Heart left ventricle (tissue), 16 donors: ENCODE results near the gene SLC44A2. TPM values are rescaled to one million over a fixed set of nuclear protein-coding genes. Genes with fewer than 3 reads are reported as not detected.

ENCODE experiments used
- ATAC-seq, 4 donors: fragments of 200-7000 bp; cut with Tn5 transposase; one replicate each; pipeline ENCODE4 v1.9.1; 2020 to 2022; ENCODE audit warnings: moderate library complexity in 4 of 4, mild to moderate bottlenecking in 3 of 4, moderate number of reproducible peaks in 1 of 4
- DNase-seq, 5 donors: peaks; one replicate each; pipeline ENCODE4 v3.0.0-alpha.2; 2020
- H3K27ac ChIP-seq, 12 donors: fragments of 200-600 bp; sonication (generic) in 4 of 12; one replicate each; pipeline versions ENCODE4 v1.5.0 to v1.8.0; 2016 to 2022; ENCODE audit warnings: mild to moderate bottlenecking in 2 of 12
- H3K27me3 ChIP-seq, 9 donors: fragments of 200-600 bp; sonication (generic) in 2 of 9; one replicate each; pipeline versions ENCODE4 v1.5.1 to v1.8.0; 2016 to 2022; ENCODE audit warnings: mild to moderate bottlenecking in 3 of 9
- H3K36me3 ChIP-seq, 9 donors: fragments of 200-600 bp; sonication (generic) in 2 of 9; one replicate each; pipeline versions ENCODE4 v1.5.0 to v1.8.0; 2018 to 2022; ENCODE audit warnings: mild to moderate bottlenecking in 2 of 9
- H3K4me1 ChIP-seq, 12 donors: fragments of 200-600 bp; sonication (generic) in 4 of 12; one replicate each; pipeline versions ENCODE4 v1.5.0 to v1.8.0; 2016 to 2022; ENCODE audit warnings: mild to moderate bottlenecking in 3 of 12
- H3K4me3 ChIP-seq, 12 donors: fragments of 200-600 bp; sonication (generic) in 4 of 12; one replicate each; pipeline versions ENCODE4 v1.5.0 to v1.8.0; 2017 to 2022; ENCODE audit warnings: mild to moderate bottlenecking in 9 of 12, moderate library complexity in 4 of 12
- H3K9me3 ChIP-seq, 12 donors: fragments of 200-600 bp; sonication (generic) in 4 of 12; one replicate each; pipeline versions ENCODE4 v1.5.0 to v1.8.0; 2016 to 2022; ENCODE audit warnings: mild to moderate bottlenecking in 1 of 12
- POLR2A ChIP-seq, 2 donors: fragments of 450-650 bp; IDR thresholded peaks; one replicate each; pipeline ENCODE4 v1.6.1; 2017; ENCODE audit warnings: antibody characterized with exemption in 2 of 2, mild to moderate bottlenecking in 2 of 2, moderate library complexity in 2 of 2
- WGBS, 4 donors: extraction: QIAGEN DNeasy Blood & Tissue Kit in 2 of 4; methylation state at CpG; one replicate each; pipeline versions ENCODE4 v1.1.5 to v1.1.7; 2013 to 2018; 5-methylcytosine and 5-hydroxymethylcytosine counted together
- intact Hi-C, 10 donors: fragments of 100-400 bp; cut with DNase I; formaldehyde crosslinking; loops; one replicate each; pipeline versions ENCODE4 v1.11.1 to v1.14.2; 2022
- polyA plus RNA-seq, 2 donors: library from polyadenylated mRNA; stranded (reverse); fragments of 200-250 nt; gene quantifications; one replicate each; pipeline ENCODE4 v1.2.3, GENCODE V29; 2013
- total RNA-seq, 9 donors: library from RNA; depleted of rRNA in 2 of 9; stranded (reverse); fragments of >200 nt in 2 of 9; fragmentation: NEBNext Ultra II Directional in 3 of 9; extraction: Animal tissue kit (Norgen Biotek cat#: 25700) in 3 of 9; gene quantifications; one replicate each; pipeline versions ENCODE4 v1.1.0 to v1.2.4, GENCODE V29; 2016 to 2023
- TF ChIP-seq, protein P1 (sequence below), 12 donors: fragments of 200-600 bp; sonication (generic) in 4 of 12; IDR thresholded peaks; one replicate each; pipeline versions ENCODE4 v1.5.0 to v1.8.0; 2018 to 2022; ENCODE audit warnings: antibody characterized with exemption in 12 of 12, mild to moderate bottlenecking in 5 of 12
- donor health status: ischemic (EF 13 %, LVEDD 7.1; RV severe dilation, severe dysfunction).
- donor health status: healthy with polysubstance abuse.
- donor health status: DM: no; HTN: yes; CAD: no.
- donor health status: DM: no; HTN: no; CAD: no.
- donor health status: ischemic (EF 25% LVEDD 6.9; RV normal size, moderate dysfunction).
- donor health status: ischemic (EF 25% LVEDD 5.7; RV mildly dilated, moderate dysfunction).
- donor health status: healthy.
- donor health status: DM: yes; HTN: yes; CAD: no.
- donor health status: ischemic (EF 35%, LVEDD 5.7; RV mildly dilated, moderate dysfunction).
- donor health status: nonischemic (EF 11% LVEDD 7.7; RV severe dilation, severe dysfunction).
- donor health status: DM: yes; HTN: yes; CAD: no.
- donor health status: PGD.
- donor health status: ischemic (EF 29% LVEDD 5.4; RV normal size, mild dysfunction).
- donor health status: nonischemic (EF 23%, LVEDD 6.1; RV moderate dilation, normal function).

SLC44A2 gene
- total and polyA plus RNA-seq, 11 donors: 43.1 to 130 (median 82.5) TPM

DNA sequence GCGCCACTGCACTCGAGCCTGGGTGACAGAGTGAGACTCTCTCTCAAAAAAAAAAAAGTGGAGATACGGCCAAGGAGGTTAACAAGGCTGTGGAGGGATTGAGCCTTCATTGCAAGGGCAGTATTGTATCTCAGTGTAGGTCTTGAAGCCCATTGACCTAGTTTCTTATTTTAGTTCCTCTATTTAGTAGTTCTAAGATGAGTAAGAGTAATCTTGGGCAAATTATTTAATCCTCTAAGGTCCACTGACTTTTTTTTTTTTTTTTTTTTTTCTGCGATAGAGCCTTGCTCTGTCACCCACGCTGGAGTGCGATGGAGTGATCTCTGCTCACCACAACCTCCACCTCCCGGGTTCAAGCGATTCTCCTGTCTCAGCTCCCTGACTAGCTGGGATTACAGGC, 14.5 kb downstream of the SLC44A2 start:
- intact Hi-C loops: loop anchor here in 2 of 10 donors (5.0 kb wide), 2 partner anchors 38 to 43 kb away; no protein-coding TSS in a partner anchor
- ATAC-seq (no peak), DNase-seq (no peak)
- peaks cover 0 to 36% (median 14%) of the 10 kb centered on the region in 12 donors for H3K4me1 ChIP-seq
- H3K36me3 ChIP-seq: peaks cover 0 to 90% (median 82%) of the 10 kb centered on the region in 9 donors
- no peak overlapping the region for H3K27ac ChIP-seq
- H3K4me3 ChIP-seq: no peak overlapping the region
- H3K9me3 ChIP-seq: no peaks in the 10 kb centered on the region
- H3K27me3 ChIP-seq: no peaks in the 10 kb centered on the region
- TF ChIP-seq, protein P1, sequence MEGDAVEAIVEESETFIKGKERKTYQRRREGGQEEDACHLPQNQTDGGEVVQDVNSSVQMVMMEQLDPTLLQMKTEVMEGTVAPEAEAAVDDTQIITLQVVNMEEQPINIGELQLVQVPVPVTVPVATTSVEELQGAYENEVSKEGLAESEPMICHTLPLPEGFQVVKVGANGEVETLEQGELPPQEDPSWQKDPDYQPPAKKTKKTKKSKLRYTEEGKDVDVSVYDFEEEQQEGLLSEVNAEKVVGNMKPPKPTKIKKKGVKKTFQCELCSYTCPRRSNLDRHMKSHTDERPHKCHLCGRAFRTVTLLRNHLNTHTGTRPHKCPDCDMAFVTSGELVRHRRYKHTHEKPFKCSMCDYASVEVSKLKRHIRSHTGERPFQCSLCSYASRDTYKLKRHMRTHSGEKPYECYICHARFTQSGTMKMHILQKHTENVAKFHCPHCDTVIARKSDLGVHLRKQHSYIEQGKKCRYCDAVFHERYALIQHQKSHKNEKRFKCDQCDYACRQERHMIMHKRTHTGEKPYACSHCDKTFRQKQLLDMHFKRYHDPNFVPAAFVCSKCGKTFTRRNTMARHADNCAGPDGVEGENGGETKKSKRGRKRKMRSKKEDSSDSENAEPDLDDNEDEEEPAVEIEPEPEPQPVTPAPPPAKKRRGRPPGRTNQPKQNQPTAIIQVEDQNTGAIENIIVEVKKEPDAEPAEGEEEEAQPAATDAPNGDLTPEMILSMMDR (IDR thresholded peaks at IDR 0.05): no peak
- no peak for TF ChIP-seq POLR2A (IDR thresholded peaks at IDR 0.05)
- WGBS, 4 donors: 78 to 92% (median 88%) methylated on average over 8 of the region's 8 CpGs

DNA sequence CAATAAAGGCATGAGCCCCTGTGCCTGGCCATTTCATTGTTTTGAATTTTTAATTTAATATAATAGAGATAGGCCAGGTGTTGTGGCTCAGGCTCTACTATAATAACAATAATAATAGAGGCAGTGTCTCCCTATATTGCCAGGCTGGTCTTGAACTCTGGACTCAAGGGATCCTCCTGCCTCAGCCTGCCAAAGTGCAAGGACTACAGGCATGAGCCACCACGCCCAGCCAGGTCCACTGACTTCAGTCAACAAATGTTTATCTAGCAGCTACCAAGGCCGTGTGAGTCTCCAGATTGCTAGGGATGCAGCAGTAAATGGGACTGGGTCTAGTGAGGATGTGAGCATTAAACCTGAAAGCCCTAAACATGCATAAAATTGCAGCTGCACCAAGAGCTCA, 15.0 kb downstream of the SLC44A2 start:
- DNase-seq (no peak), ATAC-seq (no peak)
- intact Hi-C loops: loop anchor here in 2 of 10 donors (5.0 kb wide), 2 partner anchors 38 to 43 kb away; no protein-coding TSS in a partner anchor
- Histone ChIP-seq H3K9me3 (no peaks in the 10 kb centered on the region), H3K4me3 (no peak overlapping the region), H3K36me3 (peaks cover 0 to 84% (median 76%) of the 10 kb centered on the region in 9 donors), H3K4me1 (peaks cover 0 to 31% (median 16%) of the 10 kb centered on the region in 12 donors), H3K27ac (no peak overlapping the region), H3K27me3 (no peaks in the 10 kb centered on the region)
- WGBS, 4 donors: 82 to 89% (median 87%) methylated on average over 2 of the region's 2 CpGs
- no peak for TF ChIP-seq POLR2A (IDR thresholded peaks at IDR 0.05)
- TF ChIP-seq, protein P1 (IDR thresholded peaks at IDR 0.05): no peak

DNA sequence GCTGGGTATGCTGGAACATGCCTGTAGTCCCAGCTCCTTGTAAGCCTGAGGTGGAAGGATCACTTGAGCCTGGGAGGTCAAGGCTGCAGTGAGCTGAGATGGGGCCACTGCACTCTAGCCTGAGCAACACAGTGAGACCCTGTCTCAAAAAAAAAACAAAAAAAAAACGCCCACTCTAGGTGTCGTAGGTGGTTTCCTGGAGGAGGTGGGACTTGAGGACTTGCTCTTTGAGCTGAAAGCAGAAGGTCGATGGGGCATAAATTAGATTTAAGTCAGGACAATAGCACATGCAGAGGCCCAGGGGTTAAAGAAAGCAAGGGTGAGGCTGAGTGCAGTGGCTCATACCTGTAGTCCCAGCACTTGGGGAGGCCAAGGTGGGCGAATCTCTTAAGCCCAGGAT, 15.9 kb downstream of the SLC44A2 start:
- Histone ChIP-seq H3K36me3 (peaks cover 0 to 76% (median 68%) of the 10 kb centered on the region in 9 donors), H3K4me3 (no peak overlapping the region), H3K27me3 (no peaks in the 10 kb centered on the region), H3K9me3 (no peaks in the 10 kb centered on the region), H3K27ac (no peak overlapping the region), H3K4me1 (peaks cover 0 to 35% (median 16%) of the 10 kb centered on the region in 12 donors)
- WGBS, 4 donors: 82 to 92% (median 88%) methylated on average over 4 of the region's 4 CpGs
- DNase-seq: no peak
- ATAC-seq: no peak
- intact Hi-C loops: loop anchor here in 2 of 10 donors (5.0 kb wide), 2 partner anchors 39 to 44 kb away; no protein-coding TSS in a partner anchor
- TF ChIP-seq, protein P1 (IDR thresholded peaks at IDR 0.05): no peak
- no peak for TF ChIP-seq POLR2A (IDR thresholded peaks at IDR 0.05)

DNA sequence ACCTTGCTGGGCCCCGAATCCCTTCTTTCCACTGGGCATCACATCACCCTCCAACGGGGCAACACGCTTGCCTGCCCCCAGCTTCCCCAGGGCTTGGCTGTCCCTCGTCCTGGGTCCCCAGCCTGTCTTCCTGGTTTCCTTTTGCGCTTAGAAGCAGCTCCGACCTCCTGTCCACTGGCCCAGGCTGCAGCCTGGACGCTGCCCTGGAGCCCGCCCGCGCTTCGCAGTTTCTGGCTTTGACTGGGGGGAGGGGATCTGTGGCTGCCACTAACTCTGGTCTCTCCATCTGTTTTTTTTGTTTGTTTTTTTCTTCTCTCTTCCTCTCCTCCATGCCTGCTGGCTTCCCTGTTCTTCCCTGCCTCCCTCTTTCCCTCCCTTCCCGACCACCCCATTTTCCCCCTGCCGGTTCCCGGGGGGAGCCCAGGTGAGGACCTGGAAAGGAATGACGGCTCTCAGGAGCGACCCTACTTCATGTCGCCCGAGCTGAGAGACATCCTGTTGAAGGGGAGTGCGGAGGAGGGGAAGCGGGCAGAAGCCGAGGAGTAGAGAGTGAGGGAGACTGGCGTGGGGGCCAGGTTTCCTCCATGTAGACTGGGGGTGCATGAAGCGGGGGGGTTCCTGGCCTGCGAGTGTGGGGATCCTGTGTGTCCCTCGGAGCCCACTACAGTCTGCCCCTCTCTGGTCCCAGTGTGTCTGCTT, 17.3 kb downstream of the SLC44A2 start:
- no peaks in the 10 kb centered on the region for H3K9me3 ChIP-seq
- no peak for TF ChIP-seq POLR2A (IDR thresholded peaks at IDR 0.05)
- DNase-seq (no peak), ATAC-seq (no peak)
- no peak overlapping the region for H3K4me3 ChIP-seq
- H3K4me1 ChIP-seq: peaks cover 0 to 45% (median 20%) of the 10 kb centered on the region in 12 donors
- peak overlapping the region in 4 of 12 donors; percentile 48 to 79 (median 66) for H3K27ac ChIP-seq
- WGBS, 4 donors: 72 to 83% (median 79%) methylated on average over 25 of the region's 25 CpGs
- peaks cover 0 to 62% (median 54%) of the 10 kb centered on the region in 9 donors for H3K36me3 ChIP-seq
- H3K27me3 ChIP-seq: no peaks in the 10 kb centered on the region
- intact Hi-C loops: loop anchor here in 2 of 10 donors (5.0 kb wide), 2 partner anchors 40 to 45 kb away; no protein-coding TSS in a partner anchor
